ENCODE data around the gene SP5.
"Not testable (repeated sequence)": the region's sequence is repeated elsewhere in the genome, so short reads cannot be mapped to it uniquely, and the experiment has no call there.

The SP5 gene

DNA sequence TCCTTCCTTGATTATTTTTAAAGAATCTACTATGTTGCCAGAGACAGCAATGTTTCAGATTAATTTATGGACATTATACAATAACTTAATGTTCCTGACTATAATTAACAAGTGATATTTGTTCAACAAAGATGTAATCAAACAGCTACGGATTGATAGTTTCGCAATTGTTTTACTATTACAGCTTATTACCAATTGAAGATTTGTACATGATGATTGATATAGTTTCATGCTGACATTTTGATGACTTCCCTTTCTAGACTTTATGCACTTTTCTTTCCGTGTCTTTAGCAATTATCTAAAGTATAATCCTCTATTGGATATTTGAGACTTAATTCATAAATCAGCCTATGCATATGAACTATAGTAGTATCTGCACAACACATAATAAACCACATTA, 6.5 kb downstream of the SP5 start:
- no peaks in the 10 kb centered on the region for H3K9me3 ChIP-seq (ENCODE audit: control insufficient read depth, low read length)
- no peak overlapping the region for H3K9ac ChIP-seq (ENCODE audit: low read length)
- no peaks in the 10 kb centered on the region for H3K4me1 ChIP-seq (ENCODE audit: control insufficient read depth, insufficient read depth, low read length)
- peaks cover 14% of the 10 kb centered on the region for H3K27me3 ChIP-seq (replicated peaks; ENCODE audit: control insufficient read depth, insufficient read depth, low read length)
- H3K36me3 ChIP-seq (ENCODE audit: control insufficient read depth, insufficient read depth, low read length, severe bottlenecking), result no peaks in the 10 kb centered on the region
- no peak for DNase-seq (ENCODE audit: low read depth)
- H3K4me3 ChIP-seq (ENCODE audit: low read length), result no peak overlapping the region

GRCh38 chr2:170722301-170722700, 7.2 kb downstream of the SP5 start:
- Histone ChIP-seq H3K9ac (ENCODE audit: low read length) (no peak overlapping the region), H3K36me3 (ENCODE audit: control insufficient read depth, insufficient read depth, low read length, severe bottlenecking) (no peaks in the 10 kb centered on the region), H3K27me3 (replicated peaks; ENCODE audit: control insufficient read depth, insufficient read depth, low read length) (peaks cover 9% of the 10 kb centered on the region), H3K4me3 (ENCODE audit: low read length) (no peak overlapping the region), H3K4me1 (ENCODE audit: control insufficient read depth, insufficient read depth, low read length) (no peaks in the 10 kb centered on the region), H3K9me3 (ENCODE audit: control insufficient read depth, low read length) (no peaks in the 10 kb centered on the region)
- DNase-seq (ENCODE audit: low read depth), result no peak

DNA sequence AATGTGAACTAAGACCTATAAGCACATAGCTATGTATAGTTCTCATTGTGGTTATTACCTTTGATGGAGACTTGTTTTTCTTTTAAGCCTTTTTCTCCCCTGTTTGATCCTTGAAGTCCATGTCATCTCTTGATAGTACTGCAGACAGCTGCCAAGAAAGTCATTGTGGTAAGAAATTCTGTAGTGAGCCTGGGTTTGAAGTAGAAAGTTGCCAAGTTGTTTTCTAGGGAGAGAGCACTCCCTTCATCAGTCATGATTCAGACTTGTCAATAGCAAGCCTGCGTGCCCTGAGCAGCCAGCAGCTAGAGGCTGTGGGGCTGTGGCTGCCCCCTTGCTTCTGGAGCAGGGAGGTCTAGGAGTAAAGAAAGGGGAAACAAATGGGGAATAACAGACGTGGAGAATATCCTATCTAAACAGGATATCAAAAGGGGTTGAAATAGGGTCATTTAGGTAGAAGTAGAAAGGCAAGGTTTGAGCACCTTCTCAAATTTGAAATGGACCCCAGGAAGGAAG, 8.4 kb downstream of the SP5 start:
- H3K9me3 ChIP-seq (ENCODE audit: control insufficient read depth, low read length), result peaks cover under 1% of the 10 kb centered on the region
- H3K27me3 ChIP-seq (replicated peaks; ENCODE audit: control insufficient read depth, insufficient read depth, low read length), result peaks cover 9% of the 10 kb centered on the region
- no peak for DNase-seq (ENCODE audit: low read depth)
- no peaks in the 10 kb centered on the region for H3K36me3 ChIP-seq (ENCODE audit: control insufficient read depth, insufficient read depth, low read length, severe bottlenecking)
- H3K4me3 ChIP-seq (ENCODE audit: low read length), result no peak overlapping the region
- no peak overlapping the region for H3K9ac ChIP-seq (ENCODE audit: low read length)
- no peaks in the 10 kb centered on the region for H3K4me1 ChIP-seq (ENCODE audit: control insufficient read depth, insufficient read depth, low read length)

- no peaks in the 10 kb centered on the region for H3K9me3 ChIP-seq (ENCODE audit: control insufficient read depth, low read length)
- H3K9ac ChIP-seq (ENCODE audit: low read length), result no peak overlapping the region
- H3K4me1 ChIP-seq (ENCODE audit: control insufficient read depth, insufficient read depth, low read length), result peaks cover 11% of the 10 kb centered on the region
- H3K27me3 ChIP-seq (replicated peaks; ENCODE audit: control insufficient read depth, insufficient read depth, low read length), result peaks cover 5% of the 10 kb centered on the region
- H3K36me3 ChIP-seq (ENCODE audit: control insufficient read depth, insufficient read depth, low read length, severe bottlenecking), result no peaks in the 10 kb centered on the region
- H3K4me3 ChIP-seq (ENCODE audit: low read length), result no peak overlapping the region
- no peak for DNase-seq (ENCODE audit: low read depth)
Measured at GRCh38 chr2:170733798-170734600, 18.9 kb downstream of the SP5 start.

- peaks cover 17% of the 10 kb centered on the region for H3K4me1 ChIP-seq (ENCODE audit: control insufficient read depth, insufficient read depth, low read length)
- H3K9ac ChIP-seq (ENCODE audit: low read length); H3K36me3 ChIP-seq (ENCODE audit: control insufficient read depth, insufficient read depth, low read length, severe bottlenecking); DNase-seq (ENCODE audit: low read depth); H3K9me3 ChIP-seq (ENCODE audit: control insufficient read depth, low read length); H3K27me3 ChIP-seq (replicated peaks; ENCODE audit: control insufficient read depth, insufficient read depth, low read length); H3K4me3 ChIP-seq (ENCODE audit: low read length): not testable (repeated sequence)
Measured at GRCh38 chr2:170734601-170735000, 19.5 kb downstream of the SP5 start.

DNA sequence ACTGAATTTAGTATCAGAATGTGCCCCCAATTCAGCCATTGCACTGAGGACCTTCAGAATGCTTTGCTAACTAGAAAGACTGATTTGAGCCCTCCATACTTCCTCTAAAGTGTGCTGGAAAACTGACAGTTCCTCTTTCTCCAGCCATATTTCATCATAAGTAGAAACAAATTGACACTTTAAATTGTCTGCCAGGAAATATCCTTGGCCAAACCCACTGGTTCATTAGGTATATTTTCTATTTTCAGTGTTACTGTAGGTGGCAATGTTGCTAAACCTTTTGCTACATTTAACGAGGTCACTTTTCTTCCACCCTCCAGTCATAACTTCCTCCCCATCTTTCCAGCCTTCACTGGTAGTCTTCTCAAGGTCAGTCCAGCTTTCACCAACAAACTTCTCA, 21.5 kb downstream of the SP5 start:
- no peaks in the 10 kb centered on the region for H3K9me3 ChIP-seq (ENCODE audit: control insufficient read depth, low read length)
- H3K27me3 ChIP-seq (replicated peaks; ENCODE audit: control insufficient read depth, insufficient read depth, low read length), result no peaks in the 10 kb centered on the region
- DNase-seq (ENCODE audit: low read depth), result no peak
- no peak overlapping the region for H3K4me3 ChIP-seq (ENCODE audit: low read length)
- no peaks in the 10 kb centered on the region for H3K36me3 ChIP-seq (ENCODE audit: control insufficient read depth, insufficient read depth, low read length, severe bottlenecking)
- no peak overlapping the region for H3K9ac ChIP-seq (ENCODE audit: low read length)
- peaks cover 19% of the 10 kb centered on the region for H3K4me1 ChIP-seq (ENCODE audit: control insufficient read depth, insufficient read depth, low read length)

DNA sequence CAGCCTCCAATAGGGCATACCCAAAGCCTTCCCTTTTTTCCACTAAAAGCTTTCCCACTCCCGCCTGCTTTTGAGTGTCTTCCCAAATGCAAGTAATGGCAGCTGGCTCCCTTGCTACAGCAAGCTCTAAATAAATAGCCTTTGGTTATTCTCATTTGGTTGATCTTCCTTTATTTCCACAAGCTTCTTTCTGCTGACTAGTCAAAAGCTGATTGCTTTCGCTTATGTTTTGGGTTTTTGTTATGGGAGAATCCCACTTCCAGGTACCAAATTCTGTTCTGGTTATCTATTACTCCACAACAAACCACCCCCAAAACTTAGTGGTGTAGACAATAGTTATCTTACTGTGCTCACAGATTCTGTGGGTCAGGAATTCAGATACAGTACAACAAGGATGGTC, 22.3 kb downstream of the SP5 start:
- no peaks in the 10 kb centered on the region for H3K36me3 ChIP-seq (ENCODE audit: control insufficient read depth, insufficient read depth, low read length, severe bottlenecking)
- no peak overlapping the region for H3K4me3 ChIP-seq (ENCODE audit: low read length)
- no peaks in the 10 kb centered on the region for H3K9me3 ChIP-seq (ENCODE audit: control insufficient read depth, low read length)
- no peak for DNase-seq (ENCODE audit: low read depth)
- peaks cover 19% of the 10 kb centered on the region for H3K4me1 ChIP-seq (ENCODE audit: control insufficient read depth, insufficient read depth, low read length)
- H3K9ac ChIP-seq (ENCODE audit: low read length), result no peak overlapping the region
- H3K27me3 ChIP-seq (replicated peaks; ENCODE audit: control insufficient read depth, insufficient read depth, low read length), result no peaks in the 10 kb centered on the region

DNA sequence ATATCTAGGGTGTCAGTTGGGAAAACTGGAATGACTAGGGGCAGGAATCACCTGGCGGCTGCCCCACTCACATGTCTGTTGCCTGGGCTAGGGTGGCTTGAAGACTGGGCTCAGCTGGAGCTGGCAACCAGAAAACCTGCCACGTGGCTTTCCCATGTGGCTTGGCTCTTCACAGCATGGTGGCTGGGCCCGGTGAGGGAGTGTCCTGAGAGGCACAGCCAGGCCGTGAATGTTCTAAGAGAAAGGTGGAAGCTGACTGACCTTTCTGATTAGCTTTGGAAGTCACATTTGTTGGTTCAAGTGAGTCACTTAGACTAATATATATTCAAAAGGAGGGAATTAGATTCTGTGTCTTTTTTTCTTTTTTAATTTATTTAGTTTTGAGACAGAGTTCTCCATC, 22.7 kb downstream of the SP5 start:
- Histone ChIP-seq H3K27me3 (replicated peaks; ENCODE audit: control insufficient read depth, insufficient read depth, low read length) (no peaks in the 10 kb centered on the region), H3K9ac (ENCODE audit: low read length) (no peak overlapping the region), H3K36me3 (ENCODE audit: control insufficient read depth, insufficient read depth, low read length, severe bottlenecking) (no peaks in the 10 kb centered on the region), H3K4me1 (ENCODE audit: control insufficient read depth, insufficient read depth, low read length) (peaks cover 19% of the 10 kb centered on the region), H3K4me3 (ENCODE audit: low read length) (no peak overlapping the region), H3K9me3 (ENCODE audit: control insufficient read depth, low read length) (no peaks in the 10 kb centered on the region)
- no peak for DNase-seq (ENCODE audit: low read depth)

DNA sequence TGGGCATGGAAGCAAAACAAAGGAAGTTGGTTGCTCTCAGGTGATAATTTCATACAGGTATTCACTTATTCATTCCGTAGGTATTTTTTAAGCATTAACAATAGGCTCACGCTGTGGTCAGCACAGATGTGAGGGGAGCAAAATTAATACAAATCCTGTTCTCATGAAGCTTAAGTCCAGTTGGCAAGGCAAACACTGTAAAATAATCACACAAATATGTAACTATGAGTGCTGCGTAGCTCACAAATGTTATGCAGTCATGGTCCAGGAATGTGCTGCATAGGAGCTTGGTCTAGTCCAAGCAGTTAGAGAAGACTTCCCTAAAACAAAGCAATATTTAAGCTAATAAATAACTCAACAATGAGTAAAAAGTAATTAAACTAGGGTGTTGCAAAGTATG, 23.9 kb downstream of the SP5 start:
- Histone ChIP-seq H3K36me3 (ENCODE audit: control insufficient read depth, insufficient read depth, low read length, severe bottlenecking) (no peaks in the 10 kb centered on the region), H3K9me3 (ENCODE audit: control insufficient read depth, low read length) (no peaks in the 10 kb centered on the region), H3K4me1 (ENCODE audit: control insufficient read depth, insufficient read depth, low read length) (peaks cover 19% of the 10 kb centered on the region), H3K9ac (ENCODE audit: low read length) (peak overlapping the region; percentile 27), H3K27me3 (replicated peaks; ENCODE audit: control insufficient read depth, insufficient read depth, low read length) (no peaks in the 10 kb centered on the region), H3K4me3 (ENCODE audit: low read length) (peak overlapping the region; percentile 4)
- peak; percentile 73 for DNase-seq (ENCODE audit: low read depth)

GRCh38 chr2:170739507-170740046, 24.4 kb downstream of the SP5 start:
- no peaks in the 10 kb centered on the region for H3K27me3 ChIP-seq (replicated peaks; ENCODE audit: control insufficient read depth, insufficient read depth, low read length)
- H3K9ac ChIP-seq (ENCODE audit: low read length), result no peak overlapping the region
- peaks cover 21% of the 10 kb centered on the region for H3K4me1 ChIP-seq (ENCODE audit: control insufficient read depth, insufficient read depth, low read length)
- no peaks in the 10 kb centered on the region for H3K36me3 ChIP-seq (ENCODE audit: control insufficient read depth, insufficient read depth, low read length, severe bottlenecking)
- peak overlapping the region; percentile 4 for H3K4me3 ChIP-seq (ENCODE audit: low read length)
- H3K9me3 ChIP-seq (ENCODE audit: control insufficient read depth, low read length), result no peaks in the 10 kb centered on the region
- no peak for DNase-seq (ENCODE audit: low read depth)

- Histone ChIP-seq H3K36me3 (ENCODE audit: control insufficient read depth, insufficient read depth, low read length, severe bottlenecking) (no peaks in the 10 kb centered on the region), H3K4me3 (ENCODE audit: low read length) (no peak overlapping the region), H3K27me3 (replicated peaks; ENCODE audit: control insufficient read depth, insufficient read depth, low read length) (no peaks in the 10 kb centered on the region), H3K9ac (ENCODE audit: low read length) (no peak overlapping the region), H3K4me1 (ENCODE audit: control insufficient read depth, insufficient read depth, low read length) (peaks cover 25% of the 10 kb centered on the region), H3K9me3 (ENCODE audit: control insufficient read depth, low read length) (no peaks in the 10 kb centered on the region)
- no peak for DNase-seq (ENCODE audit: low read depth)
Measured at GRCh38 chr2:170740660-170741059, 25.5 kb downstream of the SP5 start.
